ENCODE results near the gene ANHX.

Gene ANHX

DNA sequence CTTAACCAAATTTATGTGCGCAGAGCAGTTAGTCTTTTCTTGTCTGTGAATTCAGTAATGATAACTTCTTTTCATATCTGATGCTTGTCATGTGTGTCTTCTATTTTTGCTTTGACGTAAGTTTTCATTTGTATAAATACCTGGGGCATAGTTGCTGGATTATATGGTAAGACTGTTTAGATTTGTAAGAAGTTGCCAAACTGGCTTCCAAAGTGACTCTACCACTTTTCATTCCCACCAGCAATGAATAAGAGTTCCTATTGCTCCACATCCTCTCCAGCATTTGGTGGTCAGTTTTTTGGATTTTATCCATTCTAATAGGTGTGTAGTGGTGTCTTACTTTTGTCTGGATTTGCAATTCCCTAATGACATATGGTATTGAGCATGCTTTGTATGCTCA is 45.5 kb downstream of the ANHX start:
- Histone ChIP-seq H3K27ac (replicated peaks) (no peak overlapping the region), H3K27me3 (ENCODE audit: insufficient read depth, poor library complexity, severe bottlenecking) (no peaks in the 10 kb centered on the region), H3K4me3 (replicated peaks; ENCODE audit: insufficient read depth, low read length) (no peak overlapping the region)
- DNase-seq (ENCODE audit: low read depth in 1 of 2, low spot score in 1 of 2): no peak
- TF ChIP-seq SPI1 (IDR thresholded peaks at IDR 0.05; ENCODE audit: borderline replicate concordance, low read depth) (no peak), GABPA (IDR thresholded peaks at IDR 0.05; ENCODE audit: low read depth) (no peak), POLR2AphosphoS5 (IDR thresholded peaks at IDR 0.05; ENCODE audit: low read depth) (no peak)
- TF ChIP-seq, protein P1, sequence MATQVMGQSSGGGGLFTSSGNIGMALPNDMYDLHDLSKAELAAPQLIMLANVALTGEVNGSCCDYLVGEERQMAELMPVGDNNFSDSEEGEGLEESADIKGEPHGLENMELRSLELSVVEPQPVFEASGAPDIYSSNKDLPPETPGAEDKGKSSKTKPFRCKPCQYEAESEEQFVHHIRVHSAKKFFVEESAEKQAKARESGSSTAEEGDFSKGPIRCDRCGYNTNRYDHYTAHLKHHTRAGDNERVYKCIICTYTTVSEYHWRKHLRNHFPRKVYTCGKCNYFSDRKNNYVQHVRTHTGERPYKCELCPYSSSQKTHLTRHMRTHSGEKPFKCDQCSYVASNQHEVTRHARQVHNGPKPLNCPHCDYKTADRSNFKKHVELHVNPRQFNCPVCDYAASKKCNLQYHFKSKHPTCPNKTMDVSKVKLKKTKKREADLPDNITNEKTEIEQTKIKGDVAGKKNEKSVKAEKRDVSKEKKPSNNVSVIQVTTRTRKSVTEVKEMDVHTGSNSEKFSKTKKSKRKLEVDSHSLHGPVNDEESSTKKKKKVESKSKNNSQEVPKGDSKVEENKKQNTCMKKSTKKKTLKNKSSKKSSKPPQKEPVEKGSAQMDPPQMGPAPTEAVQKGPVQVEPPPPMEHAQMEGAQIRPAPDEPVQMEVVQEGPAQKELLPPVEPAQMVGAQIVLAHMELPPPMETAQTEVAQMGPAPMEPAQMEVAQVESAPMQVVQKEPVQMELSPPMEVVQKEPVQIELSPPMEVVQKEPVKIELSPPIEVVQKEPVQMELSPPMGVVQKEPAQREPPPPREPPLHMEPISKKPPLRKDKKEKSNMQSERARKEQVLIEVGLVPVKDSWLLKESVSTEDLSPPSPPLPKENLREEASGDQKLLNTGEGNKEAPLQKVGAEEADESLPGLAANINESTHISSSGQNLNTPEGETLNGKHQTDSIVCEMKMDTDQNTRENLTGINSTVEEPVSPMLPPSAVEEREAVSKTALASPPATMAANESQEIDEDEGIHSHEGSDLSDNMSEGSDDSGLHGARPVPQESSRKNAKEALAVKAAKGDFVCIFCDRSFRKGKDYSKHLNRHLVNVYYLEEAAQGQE (IDR thresholded peaks at IDR 0.05; ENCODE audit: insufficient replicate concordance, low read depth): no peak
- TF ChIP-seq, protein P2, sequence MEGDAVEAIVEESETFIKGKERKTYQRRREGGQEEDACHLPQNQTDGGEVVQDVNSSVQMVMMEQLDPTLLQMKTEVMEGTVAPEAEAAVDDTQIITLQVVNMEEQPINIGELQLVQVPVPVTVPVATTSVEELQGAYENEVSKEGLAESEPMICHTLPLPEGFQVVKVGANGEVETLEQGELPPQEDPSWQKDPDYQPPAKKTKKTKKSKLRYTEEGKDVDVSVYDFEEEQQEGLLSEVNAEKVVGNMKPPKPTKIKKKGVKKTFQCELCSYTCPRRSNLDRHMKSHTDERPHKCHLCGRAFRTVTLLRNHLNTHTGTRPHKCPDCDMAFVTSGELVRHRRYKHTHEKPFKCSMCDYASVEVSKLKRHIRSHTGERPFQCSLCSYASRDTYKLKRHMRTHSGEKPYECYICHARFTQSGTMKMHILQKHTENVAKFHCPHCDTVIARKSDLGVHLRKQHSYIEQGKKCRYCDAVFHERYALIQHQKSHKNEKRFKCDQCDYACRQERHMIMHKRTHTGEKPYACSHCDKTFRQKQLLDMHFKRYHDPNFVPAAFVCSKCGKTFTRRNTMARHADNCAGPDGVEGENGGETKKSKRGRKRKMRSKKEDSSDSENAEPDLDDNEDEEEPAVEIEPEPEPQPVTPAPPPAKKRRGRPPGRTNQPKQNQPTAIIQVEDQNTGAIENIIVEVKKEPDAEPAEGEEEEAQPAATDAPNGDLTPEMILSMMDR (IDR thresholded peaks at IDR 0.05; ENCODE audit: insufficient read depth, low read length): no peak

DNA sequence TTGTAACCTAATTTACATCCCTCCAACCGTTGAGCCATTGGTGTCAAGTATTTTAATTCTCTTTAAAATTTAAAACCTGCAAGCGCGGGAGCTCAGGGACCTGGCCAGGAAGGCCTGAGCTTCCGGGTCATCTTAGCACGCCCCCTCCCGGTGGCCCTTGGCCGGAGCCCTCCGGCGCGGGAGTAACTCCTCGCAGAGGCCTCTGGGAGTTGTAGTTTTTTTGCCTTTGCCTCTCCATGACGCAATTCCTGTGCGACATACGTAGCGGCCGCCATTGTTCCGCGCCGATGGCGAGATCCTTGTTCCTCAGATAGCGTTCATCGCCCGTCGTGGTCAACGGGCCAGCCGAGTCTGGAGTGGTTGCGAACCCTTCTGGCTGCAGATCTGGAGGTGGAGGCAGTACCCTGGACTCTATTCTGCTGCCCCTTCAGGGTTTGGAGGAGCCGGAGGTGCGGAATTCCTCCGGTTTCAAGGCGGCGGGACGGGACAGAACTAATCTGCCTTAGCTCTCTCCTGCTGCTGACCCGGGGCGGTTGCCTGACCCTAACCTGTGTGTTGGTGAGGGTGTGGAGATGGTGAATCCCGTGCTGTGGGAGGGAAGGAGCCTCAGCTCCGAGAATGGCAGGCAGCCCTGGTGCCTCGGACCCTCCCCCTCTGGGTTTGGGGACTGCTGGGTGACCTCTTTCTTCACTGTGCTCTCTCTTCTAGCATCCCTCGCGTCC is 54.3 kb downstream of the ANHX start, which contains the start of gene ZNF268:
Gene ZNF268 (plus strand): TSS at position 258 of the 722 bp plus-strand sequence. CDS start 503 bp downstream, outside the sequence.
- DNase-seq (ENCODE audit: low read depth in 1 of 2, low spot score in 1 of 2): peak; percentile 96 to 97
- Histone ChIP-seq H3K27me3 (ENCODE audit: insufficient read depth, poor library complexity, severe bottlenecking) (no peaks in the 10 kb centered on the region), H3K4me3 (replicated peaks; ENCODE audit: insufficient read depth, low read length) (peak within 1 kb of the TSS; percentile 81), H3K27ac (replicated peaks) (peak within 1 kb of the TSS; percentile 84)
- peak; percentile 85 for TF ChIP-seq POLR2AphosphoS5 (IDR thresholded peaks at IDR 0.05; ENCODE audit: low read depth)
- TF ChIP-seq SPI1 (IDR thresholded peaks at IDR 0.05; ENCODE audit: borderline replicate concordance, low read depth): no peak
- TF ChIP-seq GABPA (IDR thresholded peaks at IDR 0.05; ENCODE audit: low read depth): peak; percentile 79
- TF ChIP-seq, protein P2 (IDR thresholded peaks at IDR 0.05; ENCODE audit: insufficient read depth, low read length): peak; percentile 94
- TF ChIP-seq, protein P1 (IDR thresholded peaks at IDR 0.05; ENCODE audit: insufficient replicate concordance, low read depth): peak; percentile 32

DNA sequence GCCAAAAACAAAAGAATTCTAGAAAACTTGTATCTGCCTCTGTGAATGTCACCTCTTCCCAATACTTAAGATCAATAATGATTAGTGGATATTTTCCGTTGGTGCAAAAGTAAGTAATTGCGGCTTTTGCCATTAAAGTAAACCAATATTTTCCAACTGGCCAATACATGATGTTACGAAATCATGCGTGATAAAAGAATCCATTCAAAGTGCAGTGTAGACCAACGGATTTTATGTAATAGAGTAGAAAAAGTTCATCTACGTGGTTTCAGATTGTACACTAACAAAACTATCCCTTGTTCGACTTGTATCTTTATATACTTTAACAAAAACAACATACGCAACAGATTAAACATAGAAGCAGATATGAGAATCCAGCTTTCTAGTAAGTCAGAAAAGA is 55.0 kb downstream of the ANHX start:
- DNase-seq (ENCODE audit: low read depth in 1 of 2, low spot score in 1 of 2): no peak
- Histone ChIP-seq H3K27me3 (ENCODE audit: insufficient read depth, poor library complexity, severe bottlenecking) (no peaks in the 10 kb centered on the region), H3K4me3 (replicated peaks; ENCODE audit: insufficient read depth, low read length) (no peak overlapping the region), H3K27ac (replicated peaks) (peak overlapping the region; percentile 84)
- TF ChIP-seq, protein P2 (IDR thresholded peaks at IDR 0.05; ENCODE audit: insufficient read depth, low read length): no peak
- TF ChIP-seq GABPA (IDR thresholded peaks at IDR 0.05; ENCODE audit: low read depth) (no peak), POLR2AphosphoS5 (IDR thresholded peaks at IDR 0.05; ENCODE audit: low read depth) (no peak), SPI1 (IDR thresholded peaks at IDR 0.05; ENCODE audit: borderline replicate concordance, low read depth) (no peak)
- TF ChIP-seq, protein P1 (IDR thresholded peaks at IDR 0.05; ENCODE audit: insufficient replicate concordance, low read depth): no peak

Data from HL-60 (cell line).